B cell (primary cell): ENCODE results near the gene CFAP74. TPM values are rescaled to one million over a fixed set of nuclear protein-coding genes. Genes with fewer than 3 reads are reported as not detected.

Experiments
- ATAC-seq: fragments of 200-7000 bp; cut with Tn5 transposase; one replicate; pipeline ENCODE4 v1.10.0; 2021; ENCODE audit warnings: low read depth, mild to moderate bottlenecking, moderate number of reproducible peaks, moderate library complexity
- CTCF ChIA-PET: fragments of 350-600 bp; sonication (Branson Sonifier 250); formaldehyde crosslinking; loops from one replicate; lab custom pipeline; 2021; ENCODE audit warnings: antibody characterized with exemption, inconsistent platforms; lab: Charles Lee
- POLR2A ChIA-PET: fragments of 350-600 bp; sonication (Branson Sonifier 250); formaldehyde crosslinking; loops from one replicate; lab custom pipeline; 2021; ENCODE audit warnings: antibody characterized with exemption; lab: Charles Lee
- DNase-seq: peaks from one replicate; pipeline ENCODE4 v3.0.0; 2013
- H2AFZ ChIP-seq: 2 replicates; pipeline ENCODE4 v1.6.1; 2012; ENCODE audit warnings: mild to moderate bottlenecking, low read depth, low read length; ENCODE audit not compliant: insufficient read depth, poor library complexity, severe bottlenecking
- H3K27ac ChIP-seq, 2 donors: 1 replicate in 1 of 2; 2 replicates in 1 of 2; pipeline ENCODE4 v1.5.1; 2012 to 2013; ENCODE audit warnings: low read length in 2 of 2, mild to moderate bottlenecking in 2 of 2, moderate library complexity in 1 of 2
- H3K27me3 ChIP-seq, 4 experiments: fragments of 200-600 bp in 1 of 4; sonication (generic) in 1 of 4; replicated peaks in 1 of 4; 1 replicate in 2 of 4; 2 replicates in 2 of 4; pipeline versions ENCODE4 v1.6.1 to v1.7.0; 2013 to 2016; ENCODE audit warnings: low read length in 3 of 4, mild to moderate bottlenecking in 2 of 4, mixed read lengths in 1 of 4, moderate library complexity in 1 of 4; ENCODE audit not compliant: insufficient read depth in 4 of 4, control insufficient read depth in 3 of 4; ENCODE audit errors: control extremely low read depth in 1 of 4
- H3K36me3 ChIP-seq, 2 experiments: replicated peaks in 1 of 2; 1 replicate in 1 of 2; 2 replicates in 1 of 2; pipeline versions ENCODE4 v1.6.1 to v1.7.1; 2013; ENCODE audit warnings: low read length in 1 of 2; ENCODE audit not compliant: insufficient read depth in 2 of 2, control insufficient read depth in 1 of 2; ENCODE audit errors: control extremely low read depth in 1 of 2, extremely low read depth in 1 of 2
- H3K4me1 ChIP-seq, 2 donors: fragments of 200-600 bp in 1 of 2; sonication (generic) in 1 of 2; 1 replicate in 1 of 2; 2 replicates in 1 of 2; pipeline versions ENCODE4 v1.5.1 to v1.6.1; 2013 to 2017; ENCODE audit warnings: low read length in 2 of 2; ENCODE audit not compliant: control insufficient read depth in 2 of 2, insufficient read depth in 2 of 2
- H3K4me2 ChIP-seq: replicated peaks from 2 replicates; pipeline ENCODE3; 2012; ENCODE audit warnings: mild to moderate bottlenecking, low read depth, low read length; ENCODE audit not compliant: poor library complexity, severe bottlenecking
- H3K4me3 ChIP-seq, 5 experiments: fragments of 200-600 bp in 1 of 5; sonication (generic) in 1 of 5; 1 replicate in 3 of 5; 2 replicates in 2 of 5; pipeline versions ENCODE4 v1.5.1 to v1.7.0; 2011 to 2016; ENCODE audit warnings: low read length in 4 of 5, mild to moderate bottlenecking in 4 of 5, low read depth in 2 of 5, control low read depth in 1 of 5, moderate library complexity in 1 of 5; ENCODE audit not compliant: insufficient read depth in 1 of 5; ENCODE audit errors: control extremely low read depth in 1 of 5, extremely low read depth in 1 of 5
- H3K79me2 ChIP-seq: fragments of 200-600 bp; sonication (generic); one replicate; pipeline ENCODE4 v1.6.0; 2016; ENCODE audit warnings: low read length; ENCODE audit not compliant: control insufficient read depth, insufficient read depth
- H3K9ac ChIP-seq: fragments of 200-600 bp; sonication (generic); 2 replicates; pipeline ENCODE4 v1.6.1; 2017; ENCODE audit warnings: mild to moderate bottlenecking, low read length, moderate library complexity
- H3K9me3 ChIP-seq, 3 donors: one replicate each; pipeline versions ENCODE4 v1.6.1 to v1.7.1; 2013; ENCODE audit warnings: low read length in 2 of 3; ENCODE audit not compliant: control insufficient read depth in 2 of 3, insufficient read depth in 1 of 3; ENCODE audit errors: control extremely low read depth in 1 of 3
- H4K20me1 ChIP-seq: 2 replicates; pipeline ENCODE4 v1.6.0; 2012; ENCODE audit warnings: mild to moderate bottlenecking, low read length; ENCODE audit not compliant: insufficient read depth, control insufficient read depth, poor library complexity, severe bottlenecking
- H3K27ac Mint-ChIP-seq: one replicate; pipeline ENCODE4 v1.8.0; 2021; ENCODE audit warnings: mixed read lengths
- H3K27me3 Mint-ChIP-seq: one replicate; pipeline ENCODE4 v1.8.0; 2021; ENCODE audit warnings: mixed read lengths
- H3K4me1 Mint-ChIP-seq: one replicate; pipeline ENCODE4 v1.8.0; 2021; ENCODE audit warnings: mixed read lengths
- H3K4me3 Mint-ChIP-seq: one replicate; pipeline ENCODE4 v1.8.0; 2021; ENCODE audit warnings: mixed read lengths
- H3K9me3 Mint-ChIP-seq: one replicate; pipeline ENCODE4 v1.8.0; 2022; ENCODE audit warnings: mixed read lengths; ENCODE audit not compliant: insufficient read depth
- CTCF ChIP-seq: fragments of 200-600 bp; IDR thresholded peaks from one replicate; pipeline ENCODE4 v1.8.0; 2022; ENCODE audit warnings: antibody characterized with exemption, mild to moderate bottlenecking
- EZH2 ChIP-seq: IDR thresholded peaks from 2 replicates; pipeline ENCODE4 v1.6.1; 2012; ENCODE audit warnings: borderline replicate concordance, low read depth, mild to moderate bottlenecking, moderate library complexity, low read length; ENCODE audit not compliant: insufficient read depth, poor library complexity, severe bottlenecking
- WGBS: methylation state at CpG from one replicate; pipeline ENCODE4 v1.1.5; 2013; ENCODE audit warnings: missing lambda C conversion rate; ENCODE audit not compliant: insufficient coverage; 5-methylcytosine and 5-hydroxymethylcytosine counted together
- intact Hi-C: fragments of 100-400 bp; cut with micrococcal nuclease; formaldehyde crosslinking; loops from one replicate; pipeline ENCODE4 v1.10.0; 2022
- polyA plus RNA-seq: library from polyadenylated mRNA; depleted of rRNA; stranded (reverse); fragments of >200 nt; gene quantifications from 2 replicates; pipeline ENCODE4 v1.2.3, GENCODE V29; 2012
- total RNA-seq, 2 donors: library from RNA; stranded (reverse); fragments of 120-200 nt in 1 of 2; gene quantifications; 1 replicate in 1 of 2; 2 replicates in 1 of 2; pipeline versions ENCODE4 v1.2.3 to v1.2.4, GENCODE V29; 2013 to 2022

CFAP74 gene
- total and polyA plus RNA-seq, 2 donors (not counting 1 experiment from before 2014, with no cell fraction given), result not detected

DNA sequence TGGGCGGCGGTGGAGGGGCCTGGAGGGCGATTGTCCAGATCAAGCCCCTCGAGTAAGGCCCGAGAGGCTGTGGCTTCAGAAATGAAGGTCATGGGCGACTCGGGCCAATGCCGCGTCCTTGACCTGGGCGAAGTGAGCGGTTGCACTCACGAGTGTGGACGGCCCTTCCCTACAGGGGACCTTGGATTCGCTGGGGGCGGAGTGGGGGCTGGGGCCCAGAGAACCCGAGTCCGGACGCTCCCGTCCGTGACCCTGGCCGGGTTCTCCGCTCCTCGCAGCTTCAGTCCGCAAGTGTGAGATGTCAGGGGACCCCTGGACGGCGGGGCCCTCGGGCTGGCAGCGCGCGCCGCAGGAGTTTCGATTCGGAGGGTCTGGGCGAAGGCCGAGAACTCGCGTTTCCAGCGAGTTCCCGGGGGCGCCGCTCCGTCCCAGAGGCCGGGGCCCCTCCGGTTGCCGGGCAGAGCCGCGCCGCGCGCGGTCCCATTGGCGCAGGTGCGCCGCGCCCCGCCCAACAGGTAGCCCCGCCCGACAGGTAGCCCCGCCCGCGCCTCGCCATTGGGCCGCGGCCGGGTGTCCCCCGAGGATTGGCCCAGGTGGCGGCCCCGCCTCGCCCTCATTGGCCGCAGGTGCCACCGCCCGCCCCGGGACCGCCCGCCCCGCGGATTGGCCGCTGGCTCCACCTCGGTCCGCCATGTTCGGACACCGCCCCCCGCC, 46.3 kb upstream of the CFAP74 start, which contains the start of gene PRKCZ:
TSS of gene PRKCZ (plus strand) at position 694 of the 714 bp plus-strand sequence. CDS start 220 bp downstream, outside the sequence.
- Histone ChIP-seq H3K9me3 (peaks cover 0 to 3% (median 0%) of the 10 kb centered on the region in 3 donors), H3K36me3 (no peaks in the 10 kb centered on the region), H3K27ac (peak within 1 kb of the TSS; percentile 52 to 72), H3K9ac (peak within 1 kb of the TSS; percentile 90), H4K20me1 (peaks cover 16% of the 10 kb centered on the region), H3K4me1 (peaks cover 22 to 33% of the 10 kb centered on the region in 2 donors), H3K4me3 (peak within 1 kb of the TSS; percentile 12 to 90 (median 79)), H3K4me2 (peak within 1 kb of the TSS; percentile 100), H3K27me3 (peaks cover 0 to 36% (median 15%) of the 10 kb centered on the region in 4 experiments), H3K79me2 (peaks cover 25% of the 10 kb centered on the region), H2AFZ (peak within 1 kb of the TSS; percentile 99)
- WGBS, result 2% methylated on average over 83 of the region's 83 CpGs
- TF ChIP-seq CTCF (no peak), EZH2 (no peak)
- ATAC-seq (peak; percentile 97), DNase-seq (peak; percentile 95)
- Mint-ChIP-seq H3K27me3 (peaks cover 9% of the 10 kb centered on the region), H3K9me3 (no peaks in the 10 kb centered on the region), H3K4me1 (peaks cover 34% of the 10 kb centered on the region), H3K4me3 (peak within 1 kb of the TSS; percentile 81), H3K27ac (peak within 1 kb of the TSS; percentile 75)
- intact Hi-C loops, result loop anchor here (1.0 kb wide), 2 partner anchors 83 to 131 kb away; partner anchors contain the start of gene TMEM52
- ChIA-PET CTCF (interaction anchor here (1.2 kb wide), 1 partner anchor 10 kb away, joined by 3 read pairs; no protein-coding TSS in a partner anchor), POLR2A (interaction anchor here (0.5 kb wide), 1 partner anchor 158 kb away, joined by 4 read pairs; no protein-coding TSS in a partner anchor)
